Measurements from ENCODE around the gene SLC4A3. TPM values are rescaled to one million over a fixed set of nuclear protein-coding genes. Genes with fewer than 3 reads are reported as not detected.
"Not testable (repeated sequence)": the region's sequence is repeated elsewhere in the genome, so short reads cannot be mapped to it uniquely, and the experiment has no call there.

Gene SLC4A3
- polyA plus RNA-seq, 4 donors: 8.2 to 10.6 (median 9.0) TPM

GRCh38 chr2:219670386-219670785, 43.0 kb downstream of the SLC4A3 start:
- DNase-seq (ENCODE audit: low read depth in 4 of 4, low spot score in 3 of 4): no peak

- DNase-seq (ENCODE audit: low read depth in 4 of 4, low spot score in 3 of 4): no peak
Observed at GRCh38 chr2:219671279-219671678, 43.8 kb downstream of the SLC4A3 start.

GRCh38 chr2:219672406-219672805, 45.0 kb downstream of the SLC4A3 start:
- no peak for DNase-seq (ENCODE audit: low read depth in 4 of 4, low spot score in 3 of 4)

- DNase-seq (ENCODE audit: low read depth in 4 of 4, low spot score in 3 of 4): no peak
Observed at GRCh38 chr2:219675221-219675620, 47.8 kb downstream of the SLC4A3 start.

GRCh38 chr2:219676586-219676985, 49.2 kb downstream of the SLC4A3 start:
- no peak for DNase-seq (ENCODE audit: low read depth in 4 of 4, low spot score in 3 of 4)

- DNase-seq (ENCODE audit: low read depth in 4 of 4, low spot score in 3 of 4): no peak
Observed at GRCh38 chr2:219679041-219679440, 51.6 kb downstream of the SLC4A3 start.

- DNase-seq (ENCODE audit: low read depth in 4 of 4, low spot score in 3 of 4): no peak
Observed at GRCh38 chr2:219679571-219679970, 52.1 kb downstream of the SLC4A3 start.

GRCh38 chr2:219680958-219681693, 53.7 kb downstream of the SLC4A3 start:
- DNase-seq (ENCODE audit: low read depth in 4 of 4, low spot score in 3 of 4): no peak

- no peak for DNase-seq (ENCODE audit: low read depth in 4 of 4, low spot score in 3 of 4)
Observed at GRCh38 chr2:219681694-219682300, 54.4 kb downstream of the SLC4A3 start.

- not testable (repeated sequence) for DNase-seq (ENCODE audit: low read depth in 4 of 4, low spot score in 3 of 4)
Observed at GRCh38 chr2:219683474-219683873, 56.0 kb downstream of the SLC4A3 start.

- peak in 2 of 4 donors; percentile 55 to 69 for DNase-seq (ENCODE audit: low read depth in 4 of 4, low spot score in 3 of 4)
Observed at GRCh38 chr2:219684721-219685689, 57.6 kb downstream of the SLC4A3 start.

- DNase-seq (ENCODE audit: low read depth in 4 of 4, low spot score in 3 of 4): no peak
Observed at GRCh38 chr2:219687272-219687671, 59.8 kb downstream of the SLC4A3 start.

GRCh38 chr2:219687882-219688559, 60.6 kb downstream of the SLC4A3 start:
- DNase-seq (ENCODE audit: low read depth in 4 of 4, low spot score in 3 of 4): no peak

GRCh38 chr2:219688560-219689445, 61.4 kb downstream of the SLC4A3 start:
- no peak for DNase-seq (ENCODE audit: low read depth in 4 of 4, low spot score in 3 of 4)

GRCh38 chr2:219689676-219690628, 62.5 kb downstream of the SLC4A3 start:
- peak in 2 of 4 donors; percentile 42 to 72 for DNase-seq (ENCODE audit: low read depth in 4 of 4, low spot score in 3 of 4)

GRCh38 chr2:219691571-219691970, 64.1 kb downstream of the SLC4A3 start:
- no peak for DNase-seq (ENCODE audit: low read depth in 4 of 4, low spot score in 3 of 4)
